ENCODE results near the gene PPA2. TPM values are rescaled to one million over a fixed set of nuclear protein-coding genes. Genes with fewer than 3 reads are reported as not detected.

PPA2 gene
- 68.7 and 78.2 TPM in 2 replicates for total RNA-seq

GRCh38 chr4:105473324-105474098 is at the start of gene PPA2:
Gene PPA2, minus strand, starts transcription at chr4:105474062. Its CDS starts 12 bp downstream, at chr4:105474050.

Other genes with a start within 250 kb of the PPA2 start
- not detected in 2 replicates for gene ARHGEF38, start 78.6 kb upstream of the PPA2 start, total RNA-seq
- gene INTS12, start 234.6 kb upstream of the PPA2 start, total RNA-seq, result 17.8 and 27.1 TPM in 2 replicates
- 6.2 and 15.4 TPM in 2 replicates for gene GSTCD, start 234.7 kb upstream of the PPA2 start, total RNA-seq